Esophagus muscularis mucosa (tissue), 4 donors: ENCODE measurements around the gene HOXB6.
A peak's percentile ranks its signal among the peaks of the same experiment; 100 is the strongest.

Source experiments
- CTCF ChIP-seq, 3 experiments: fragments of 200-600 bp in 2 of 3; fragments of 450-650 bp in 1 of 3; sonication (generic) in 2 of 3; IDR thresholded peaks; one replicate each; pipeline ENCODE4 v1.5.1; 2017 to 2019; ENCODE audit warnings: antibody characterized with exemption in 3 of 3, mild to moderate bottlenecking in 2 of 3, moderate library complexity in 1 of 3
- EP300 ChIP-seq: sonication (generic); formaldehyde crosslinking; IDR thresholded peaks from one replicate; pipeline ENCODE4 v1.6.1; 2017; ENCODE audit warnings: antibody characterized with exemption
- POLR2A ChIP-seq: fragments of 450-650 bp; IDR thresholded peaks from one replicate; pipeline ENCODE4 v1.6.1; 2017; ENCODE audit warnings: antibody characterized with exemption, moderate library complexity, mild to moderate bottlenecking, low read depth
- POLR2AphosphoS5 ChIP-seq, 2 donors: sonication (generic); formaldehyde crosslinking; IDR thresholded peaks; one replicate each; pipeline ENCODE4 v1.6.1; 2017; ENCODE audit warnings: antibody characterized with exemption in 2 of 2

- TF ChIP-seq CTCF (IDR thresholded peaks at IDR 0.05) (peak in 1 of 3 experiments; percentile 34), POLR2AphosphoS5 (IDR thresholded peaks at IDR 0.05) (no peak), POLR2A (no peak), EP300 (no peak)
Observed at GRCh38 chr17:48612854-48613691, 8.3 kb upstream of the HOXB6 start.
